ENCODE measurements around the gene RSF1. TPM values are rescaled to one million over a fixed set of nuclear protein-coding genes. Genes with fewer than 3 reads are reported as not detected.

Gene RSF1
- total RNA-seq, 1 donor from 2014 or later: 14.5 TPM

- DNase-seq (ENCODE audit: low read depth): no peak
- Histone ChIP-seq H3K36me3 (ENCODE audit: control insufficient read depth, insufficient read depth, low read length) (no peaks in the 10 kb centered on the region), H3K4me3 (ENCODE audit: low read depth, low read length) (no peak overlapping the region), H3K27me3 (ENCODE audit: control insufficient read depth, insufficient read depth, low read length) (no peaks in the 10 kb centered on the region)
- no peak for FAIRE-seq
- TF ChIP-seq CTCF (IDR thresholded peaks at IDR 0.05; ENCODE audit: insufficient read depth, low read length, severe bottlenecking): no peak
Measured at GRCh38 chr11:77747381-77747969, 73.0 kb downstream of the RSF1 start.

GRCh38 chr11:77736473-77736872, 84.0 kb downstream of the RSF1 start:
- FAIRE-seq (no peak), DNase-seq (ENCODE audit: low read depth) (no peak)
- Histone ChIP-seq H3K36me3 (ENCODE audit: control insufficient read depth, insufficient read depth, low read length) (peaks cover 2% of the 10 kb centered on the region), H3K4me3 (ENCODE audit: low read depth, low read length) (no peak overlapping the region), H3K27me3 (ENCODE audit: control insufficient read depth, insufficient read depth, low read length) (no peaks in the 10 kb centered on the region)
- TF ChIP-seq CTCF (IDR thresholded peaks at IDR 0.05; ENCODE audit: insufficient read depth, low read length, severe bottlenecking): no peak

GRCh38 chr11:77734890-77735289, 85.6 kb downstream of the RSF1 start:
- no peak overlapping the region for H3K4me3 ChIP-seq (ENCODE audit: low read depth, low read length)
- no peak for TF ChIP-seq CTCF (IDR thresholded peaks at IDR 0.05; ENCODE audit: insufficient read depth, low read length, severe bottlenecking)
- H3K36me3 ChIP-seq (ENCODE audit: control insufficient read depth, insufficient read depth, low read length): peaks cover 2% of the 10 kb centered on the region
- DNase-seq (ENCODE audit: low read depth): no peak
- H3K27me3 ChIP-seq (ENCODE audit: control insufficient read depth, insufficient read depth, low read length): no peaks in the 10 kb centered on the region
- FAIRE-seq: no peak

GRCh38 chr11:77732143-77732542, 88.4 kb downstream of the RSF1 start:
- FAIRE-seq (no peak), DNase-seq (ENCODE audit: low read depth) (no peak)
- no peaks in the 10 kb centered on the region for H3K27me3 ChIP-seq (ENCODE audit: control insufficient read depth, insufficient read depth, low read length)
- peaks cover 2% of the 10 kb centered on the region for H3K36me3 ChIP-seq (ENCODE audit: control insufficient read depth, insufficient read depth, low read length)
- no peak overlapping the region for H3K4me3 ChIP-seq (ENCODE audit: low read depth, low read length)
- TF ChIP-seq CTCF (IDR thresholded peaks at IDR 0.05; ENCODE audit: insufficient read depth, low read length, severe bottlenecking): no peak

- H3K36me3 ChIP-seq (ENCODE audit: control insufficient read depth, insufficient read depth, low read length): peaks cover 2% of the 10 kb centered on the region
- no peak for FAIRE-seq
Measured at GRCh38 chr11:77730789-77731188, 89.7 kb downstream of the RSF1 start.

More at GRCh38 chr11:77730789-77731188, 89.7 kb downstream of the RSF1 start:
- Histone ChIP-seq H3K27me3 (ENCODE audit: control insufficient read depth, insufficient read depth, low read length) (no peaks in the 10 kb centered on the region), H3K4me3 (ENCODE audit: low read depth, low read length) (no peak overlapping the region)
- no peak for TF ChIP-seq CTCF (IDR thresholded peaks at IDR 0.05; ENCODE audit: insufficient read depth, low read length, severe bottlenecking)
- no peak for DNase-seq (ENCODE audit: low read depth)

Data from bronchial epithelial cell (primary cell).